GM21360 (cell line): ENCODE results near the gene FOXC1.

ENCODE experiments used
- ATAC-seq: cut with Tn5 transposase; IDR thresholded peaks from one replicate; pipeline ENCODE4 v1.9.1; 2021; ENCODE audit warnings: mild to moderate bottlenecking, moderate library complexity; ENCODE audit not compliant: unreplicated experiment

Gene FOXC1

GRCh38 chr6:1611572-1612298, 2.0 kb downstream of the FOXC1 start:
- no peak for ATAC-seq

- no peak for ATAC-seq
These were observed 2.7 kb downstream of the FOXC1 start for GRCh38 chr6:1612299-1612973.

- ATAC-seq: no peak
These were observed 3.2 kb downstream of the FOXC1 start for GRCh38 chr6:1612974-1613306.

GRCh38 chr6:1613346-1613687, 3.6 kb downstream of the FOXC1 start:
- no peak for ATAC-seq

GRCh38 chr6:1613688-1614447, 4.2 kb downstream of the FOXC1 start:
- no peak for ATAC-seq

- no peak for ATAC-seq
These were observed 4.9 kb downstream of the FOXC1 start for GRCh38 chr6:1614448-1615150.

- no peak for ATAC-seq
These were observed 5.6 kb downstream of the FOXC1 start for GRCh38 chr6:1615151-1615852.

- no peak for ATAC-seq
These were observed 6.2 kb downstream of the FOXC1 start for GRCh38 chr6:1615853-1616420.

GRCh38 chr6:1616701-1617463, 7.2 kb downstream of the FOXC1 start:
- ATAC-seq: no peak

GRCh38 chr6:1617466-1618310, 8.0 kb downstream of the FOXC1 start:
- no peak for ATAC-seq

- no peak for ATAC-seq
These were observed 8.8 kb downstream of the FOXC1 start for GRCh38 chr6:1618311-1619097.

GRCh38 chr6:1619098-1619672, 9.5 kb downstream of the FOXC1 start:
- ATAC-seq: no peak

GRCh38 chr6:1619673-1620503, 10.2 kb downstream of the FOXC1 start:
- ATAC-seq: no peak

GRCh38 chr6:1620504-1621069, 10.9 kb downstream of the FOXC1 start:
- no peak for ATAC-seq

GRCh38 chr6:1621070-1621701, 11.5 kb downstream of the FOXC1 start:
- ATAC-seq: no peak

GRCh38 chr6:1622220-1622850, 12.6 kb downstream of the FOXC1 start:
- ATAC-seq: no peak
